ENCODE data around the gene MYOZ3.

MYOZ3 gene

DNA sequence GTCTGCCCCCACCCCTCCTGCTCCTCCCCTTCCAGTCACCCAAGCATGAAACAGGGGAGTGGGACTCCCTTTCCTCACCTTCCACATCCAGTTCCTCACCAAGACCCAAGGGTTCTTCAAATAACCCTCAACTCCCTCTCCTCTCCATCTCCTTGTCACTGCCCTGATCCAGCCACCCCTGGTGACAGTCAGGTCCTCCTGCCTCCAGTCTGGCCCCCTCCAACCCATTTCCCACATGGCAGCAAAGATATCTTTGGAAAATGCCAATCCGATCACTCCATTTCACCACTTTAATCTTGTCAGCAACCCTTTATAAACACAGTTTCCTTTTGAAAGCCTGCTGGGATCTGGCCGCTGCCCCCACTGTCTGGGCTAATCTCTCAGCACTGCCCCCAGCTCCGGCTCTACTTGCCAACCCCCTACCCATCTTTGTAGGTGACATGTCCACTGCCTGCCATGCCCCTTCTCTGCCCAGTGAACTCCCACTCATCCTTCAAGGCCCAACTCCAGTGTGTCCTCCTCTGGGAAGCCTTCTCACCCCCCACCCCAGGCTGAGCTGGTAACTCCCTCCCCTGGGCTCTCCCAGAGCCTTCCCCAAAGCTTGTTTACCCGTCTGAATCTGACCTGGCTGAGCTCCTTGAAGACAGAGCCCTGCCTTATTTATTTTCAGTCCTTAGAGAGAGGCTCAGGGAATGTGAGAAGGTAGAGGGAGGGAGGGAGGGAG, 781 bp upstream of the MYOZ3 start:
- no peak for DNase-seq

- DNase-seq: no peak
Measured at GRCh38 chr5:150661821-150662596, 958 bp downstream of the MYOZ3 start.

GRCh38 chr5:150662731-150663516, 1.9 kb downstream of the MYOZ3 start:
- DNase-seq: no peak

DNA sequence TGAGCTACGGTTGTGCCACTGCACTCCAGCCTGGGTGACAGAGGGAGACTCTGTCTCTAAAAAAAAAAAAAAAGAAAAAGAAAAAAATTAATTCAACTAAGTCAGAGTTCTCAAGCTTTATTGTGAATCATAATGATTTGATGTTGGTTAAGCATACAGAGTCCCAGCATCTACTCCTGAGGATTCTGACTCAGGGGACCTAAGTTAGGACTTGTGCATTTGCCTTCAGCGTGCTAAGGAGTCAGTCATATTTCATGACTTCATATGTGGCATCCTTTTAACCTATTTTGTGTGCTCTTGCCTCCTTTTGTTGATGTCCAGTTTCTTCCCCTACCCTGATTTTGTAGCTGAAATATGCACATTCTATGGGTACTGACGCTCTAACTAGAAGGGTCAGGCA, 2.9 kb downstream of the MYOZ3 start:
- DNase-seq: no peak

- no peak for DNase-seq
Measured at GRCh38 chr5:150665044-150665443, 4.0 kb downstream of the MYOZ3 start.

DNA sequence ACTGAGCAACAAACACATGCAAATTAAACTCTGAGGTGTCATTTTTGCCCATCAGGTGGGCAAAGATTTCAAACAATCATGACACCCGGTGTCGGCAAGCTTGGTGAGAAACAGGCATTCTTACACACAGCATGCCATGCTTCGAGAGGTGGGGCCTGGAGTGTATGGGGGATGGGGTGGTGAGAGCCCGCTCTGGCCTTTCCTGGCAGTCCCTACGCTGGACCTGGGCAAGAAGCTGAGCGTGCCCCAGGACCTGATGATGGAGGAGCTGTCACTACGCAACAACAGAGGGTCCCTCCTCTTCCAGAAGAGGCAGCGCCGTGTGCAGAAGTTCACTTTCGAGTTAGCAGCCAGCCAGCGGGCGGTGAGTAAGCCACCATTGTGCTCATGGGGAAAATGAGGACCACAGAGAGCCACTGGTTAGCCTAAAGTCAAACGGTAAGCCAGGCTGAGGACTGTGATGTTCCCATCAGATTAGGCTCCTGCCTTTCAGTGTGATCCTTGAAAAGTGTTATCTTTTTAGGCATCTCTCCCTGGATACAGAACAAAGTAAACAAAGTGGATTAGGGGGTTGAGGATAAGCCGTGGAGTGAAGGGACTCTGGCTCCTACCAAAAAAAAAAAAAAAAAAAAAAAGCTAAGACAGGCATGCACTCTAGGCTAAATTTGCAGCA, 9.4 kb downstream of the MYOZ3 start:
- DNase-seq: no peak

DNA sequence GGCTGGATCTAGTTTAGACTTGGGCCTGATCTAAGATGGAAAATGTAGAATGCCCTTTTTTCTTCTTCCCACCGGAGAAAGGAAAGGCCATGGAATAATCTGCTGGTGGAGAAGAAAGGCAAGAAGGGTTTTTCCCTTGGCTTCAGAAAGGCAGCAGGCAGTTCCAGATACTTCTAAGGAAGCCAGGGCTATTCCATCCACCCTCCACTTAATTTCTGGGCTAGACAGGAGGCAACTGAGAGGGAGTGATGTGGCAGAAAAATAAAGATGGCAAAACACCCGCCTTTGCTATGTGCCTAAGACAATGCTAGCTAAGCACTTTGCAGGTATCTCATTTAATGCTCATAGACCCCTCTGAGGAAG, 9.9 kb downstream of the MYOZ3 start:
- DNase-seq: no peak

GRCh38 chr5:150671509-150672236, 10.6 kb downstream of the MYOZ3 start:
- DNase-seq: no peak

DNA sequence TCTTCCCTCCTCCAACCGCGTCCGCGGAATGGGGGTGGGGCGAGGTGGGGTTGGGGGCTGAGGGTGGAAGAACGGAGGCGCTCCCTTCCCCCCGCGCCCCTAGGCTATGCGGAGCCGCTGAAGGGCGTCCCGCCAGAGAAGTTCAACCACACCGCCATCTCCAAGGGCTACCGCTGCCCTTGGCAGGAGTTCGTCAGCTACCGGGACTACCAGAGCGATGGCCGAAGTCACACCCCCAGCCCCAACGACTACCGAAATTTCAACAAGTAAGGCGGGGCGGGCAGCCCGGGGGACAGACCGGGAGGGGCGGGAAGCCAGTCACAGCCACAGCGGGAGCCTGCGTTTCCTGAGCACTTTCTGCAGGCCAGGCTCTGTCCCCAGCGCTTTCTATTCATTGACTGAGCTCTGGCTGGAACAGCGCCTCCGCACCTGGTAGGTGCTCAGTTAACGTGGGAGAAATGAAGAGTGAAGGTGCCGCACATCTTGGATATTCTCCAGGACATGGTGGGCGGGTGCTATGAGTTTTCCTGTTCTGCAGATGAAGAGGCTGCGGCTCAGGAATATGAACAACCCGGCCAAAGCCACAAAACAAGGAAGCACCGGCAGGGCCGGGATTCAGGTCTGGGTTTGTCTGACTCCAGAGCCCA, 11.3 kb downstream of the MYOZ3 start:
- peak; percentile 24 for DNase-seq

GRCh38 chr5:150672884-150673275, 11.8 kb downstream of the MYOZ3 start:
- DNase-seq: no peak

GRCh38 chr5:150674341-150674821, 13.3 kb downstream of the MYOZ3 start:
- DNase-seq: no peak

GRCh38 chr5:150675069-150675468, 14.0 kb downstream of the MYOZ3 start:
- no peak for DNase-seq

DNA sequence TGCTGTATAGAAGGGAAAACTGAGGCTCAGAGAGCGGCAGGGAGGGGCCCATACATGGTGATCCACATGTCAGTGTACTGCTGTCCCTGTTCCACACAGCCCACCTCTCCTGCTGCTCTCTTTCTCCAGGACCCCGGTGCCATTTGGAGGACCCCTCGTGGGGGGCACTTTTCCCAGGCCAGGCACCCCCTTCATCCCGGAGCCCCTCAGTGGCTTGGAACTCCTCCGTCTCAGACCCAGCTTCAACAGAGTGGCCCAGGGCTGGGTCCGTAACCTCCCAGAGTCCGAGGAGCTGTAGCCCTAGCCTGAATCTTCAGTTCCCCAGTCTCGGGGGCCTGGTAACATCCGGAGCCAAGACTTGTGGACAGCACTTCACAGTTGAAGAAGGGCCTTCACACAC, 15.5 kb downstream of the MYOZ3 start:
- no peak for DNase-seq

DNA sequence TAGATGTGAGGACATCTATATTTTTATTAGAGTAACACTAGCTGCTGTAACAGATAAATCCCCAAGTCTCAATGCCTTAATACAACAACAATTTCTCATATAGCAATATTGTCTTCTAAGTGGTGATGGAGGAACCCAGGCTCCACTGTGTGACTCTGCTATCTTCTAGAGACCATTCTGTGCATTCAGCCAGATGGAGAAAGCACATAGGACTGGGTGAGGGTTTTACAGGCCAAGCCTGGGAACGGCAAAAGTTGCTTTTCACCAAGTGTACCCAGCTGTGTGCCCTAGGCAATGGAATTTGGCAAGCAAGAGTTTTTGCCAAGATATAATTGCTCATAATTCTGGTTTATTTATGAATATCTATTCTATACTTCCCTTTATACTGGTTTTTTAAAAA, 28.1 kb downstream of the MYOZ3 start:
- DNase-seq: no peak

GRCh38 chr5:150690760-150691159, 29.7 kb downstream of the MYOZ3 start:
- DNase-seq: no peak

- no peak for DNase-seq
Measured at GRCh38 chr5:150692276-150692675, 31.2 kb downstream of the MYOZ3 start.

DNA sequence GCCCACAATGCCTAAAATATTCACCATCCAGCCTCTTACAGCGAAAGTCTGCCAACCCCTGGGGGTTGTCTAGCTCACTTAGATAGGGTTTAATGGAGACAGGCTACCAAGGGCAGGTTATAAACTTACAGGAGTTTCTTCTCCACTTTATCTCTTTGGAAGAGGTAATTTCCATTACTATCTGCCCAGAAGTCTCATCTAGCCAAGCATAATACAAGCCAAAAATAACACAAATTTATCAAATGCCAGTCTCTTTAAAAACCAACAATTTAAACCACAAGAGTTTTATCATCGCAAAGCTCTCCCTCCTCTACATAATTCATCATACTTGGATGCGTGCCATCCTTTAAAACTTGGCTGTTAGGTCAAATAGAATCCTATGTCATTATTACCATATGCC, 33.6 kb downstream of the MYOZ3 start:
- no peak for DNase-seq

GRCh38 chr5:150700246-150700593, 39.2 kb downstream of the MYOZ3 start:
- DNase-seq: no peak

DNA sequence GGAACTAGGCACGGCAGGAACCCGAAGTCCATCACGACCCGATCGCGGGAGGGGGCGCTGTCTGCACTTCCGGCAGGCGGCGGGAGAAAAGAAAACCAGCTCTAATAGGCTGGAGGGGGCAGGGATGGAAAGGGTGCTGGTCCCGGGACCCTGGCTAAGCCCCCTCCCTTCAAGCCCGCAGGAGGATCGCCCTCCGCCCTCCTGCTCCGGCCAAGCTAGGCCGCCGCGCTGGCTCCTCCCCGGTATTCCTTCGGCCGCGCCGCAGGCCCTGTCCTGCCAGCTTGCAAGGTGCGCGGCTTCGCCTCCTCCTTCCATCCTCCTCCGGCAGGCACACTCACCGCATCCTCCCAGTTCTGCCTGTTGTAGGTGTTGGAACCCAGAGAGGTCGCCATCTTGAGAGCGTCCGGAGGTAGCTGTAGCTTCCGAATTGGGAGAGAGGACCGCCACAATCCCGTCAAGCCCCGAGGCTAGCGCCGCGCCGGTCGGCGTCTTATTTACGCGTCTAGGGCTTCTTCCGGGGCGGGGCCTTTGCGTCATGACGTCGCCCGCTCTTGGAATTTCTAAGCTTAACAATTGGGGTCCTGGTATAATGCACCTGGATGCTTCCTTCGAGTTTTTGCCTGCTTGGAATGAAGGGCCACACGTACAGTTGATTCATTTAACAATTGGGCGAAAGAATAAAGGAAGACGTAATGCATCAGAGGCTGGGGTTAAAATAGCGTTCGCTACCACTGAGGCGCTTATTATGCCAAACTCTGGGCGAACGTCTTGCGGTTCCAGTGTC, 39.7 kb downstream of the MYOZ3 start, which contains the start of gene RBM22:
Gene RBM22, minus strand, starts transcription at position 469 of the 784 bp plus-strand sequence. Its CDS starts 77 bp downstream, at position 392.
- peak; percentile 92 for DNase-seq

GRCh38 chr5:150703762-150704161, 42.7 kb downstream of the MYOZ3 start:
- DNase-seq: no peak

Measured in activated CD8-positive, alpha-beta memory T cell treated with anti-CD3 and anti-CD28 coated beads, Interleukin-2, amount 50 U/mL, for 4 hours (primary cell).